Activated T-helper 17 cell treated with anti-CD3 and anti-CD28 coated beads, Interleukin-2, amount 50 U/mL, for 72 hours (primary cell): Measurements from ENCODE around the gene ALKBH7. TPM values are rescaled to one million over a fixed set of nuclear protein-coding genes. Genes with fewer than 3 reads are reported as not detected.

ENCODE experiments used
- ATAC-seq: fragments of 150-1000 bp; cut with Tn5 transposase; replicated peaks from 2 replicates; pipeline ENCODE4 v1.10.0; 2021; ENCODE audit warnings: mild to moderate bottlenecking, moderate library complexity
- H3K27ac Mint-ChIP-seq: one replicate; pipeline ENCODE4 v1.8.0; 2022; ENCODE audit warnings: mixed read lengths
- H3K27me3 Mint-ChIP-seq: one replicate; pipeline ENCODE4 v1.8.0; 2022; ENCODE audit warnings: mixed read lengths
- H3K36me3 Mint-ChIP-seq: one replicate; pipeline ENCODE4 v1.8.0; 2022; ENCODE audit warnings: low read depth, mild to moderate bottlenecking, mixed read lengths
- H3K4me1 Mint-ChIP-seq: one replicate; pipeline ENCODE4 v1.8.0; 2022; ENCODE audit warnings: mixed read lengths
- H3K4me3 Mint-ChIP-seq: one replicate; pipeline ENCODE4 v1.8.0; 2022; ENCODE audit warnings: mild to moderate bottlenecking, mixed read lengths
- H3K9me3 Mint-ChIP-seq: one replicate; pipeline ENCODE4 v1.8.0; 2022; ENCODE audit warnings: mixed read lengths
- total RNA-seq, 2 donors: library from RNA; stranded (reverse); gene quantifications; one replicate each; pipeline ENCODE4 v1.2.3, GENCODE V29; 2022

Gene ALKBH7
- total RNA-seq, 2 donors from 2014 or later = 41.1 to 69.7 TPM

GRCh38 chr19:6402058-6402457 is 29.5 kb downstream of the ALKBH7 start:
- no peaks in the 10 kb centered on the region for H3K9me3 Mint-ChIP-seq
- no peak for ATAC-seq
- no peaks in the 10 kb centered on the region for H3K4me1 Mint-ChIP-seq
- H3K27ac Mint-ChIP-seq = no peak overlapping the region
- H3K36me3 Mint-ChIP-seq = no peaks in the 10 kb centered on the region
- no peaks in the 10 kb centered on the region for H3K27me3 Mint-ChIP-seq
- no peak overlapping the region for H3K4me3 Mint-ChIP-seq

- Mint-ChIP-seq H3K4me3 (no peak overlapping the region), H3K36me3 (no peaks in the 10 kb centered on the region), H3K9me3 (no peaks in the 10 kb centered on the region), H3K27ac (no peak overlapping the region), H3K27me3 (no peaks in the 10 kb centered on the region), H3K4me1 (no peaks in the 10 kb centered on the region)
- no peak for ATAC-seq
Observed at GRCh38 chr19:6402837-6403608, 30.4 kb downstream of the ALKBH7 start.

GRCh38 chr19:6406401-6406800 is 33.8 kb downstream of the ALKBH7 start:
- ATAC-seq = no peak
- H3K27me3 Mint-ChIP-seq = no peaks in the 10 kb centered on the region

GRCh38 chr19:6409346-6409745 is 36.8 kb downstream of the ALKBH7 start:
- no peaks in the 10 kb centered on the region for H3K9me3 Mint-ChIP-seq
- no peak for ATAC-seq

More at GRCh38 chr19:6406401-6406800, 33.8 kb downstream of the ALKBH7 start:
- Mint-ChIP-seq H3K9me3 (no peaks in the 10 kb centered on the region), H3K4me3 (no peak overlapping the region), H3K4me1 (no peaks in the 10 kb centered on the region), H3K27ac (no peak overlapping the region), H3K36me3 (no peaks in the 10 kb centered on the region)

GRCh38 chr19:6412061-6412446 is 39.5 kb downstream of the ALKBH7 start:
- no peaks in the 10 kb centered on the region for H3K4me1 Mint-ChIP-seq
- H3K9me3 Mint-ChIP-seq = no peaks in the 10 kb centered on the region
- no peaks in the 10 kb centered on the region for H3K27me3 Mint-ChIP-seq
- H3K36me3 Mint-ChIP-seq = peaks cover 44% of the 10 kb centered on the region
- H3K27ac Mint-ChIP-seq = no peak overlapping the region
- ATAC-seq = peak; percentile 8
- no peak overlapping the region for H3K4me3 Mint-ChIP-seq

More at GRCh38 chr19:6409346-6409745, 36.8 kb downstream of the ALKBH7 start:
- H3K27ac Mint-ChIP-seq = no peak overlapping the region
- H3K27me3 Mint-ChIP-seq = no peaks in the 10 kb centered on the region
- H3K4me1 Mint-ChIP-seq = no peaks in the 10 kb centered on the region
- H3K4me3 Mint-ChIP-seq = no peak overlapping the region
- H3K36me3 Mint-ChIP-seq = peaks cover 18% of the 10 kb centered on the region

- no peaks in the 10 kb centered on the region for H3K4me1 Mint-ChIP-seq
- H3K36me3 Mint-ChIP-seq = peaks cover 49% of the 10 kb centered on the region
- H3K27ac Mint-ChIP-seq = no peak overlapping the region
- no peak overlapping the region for H3K4me3 Mint-ChIP-seq
- H3K9me3 Mint-ChIP-seq = no peaks in the 10 kb centered on the region
- ATAC-seq = peak; percentile 80
- H3K27me3 Mint-ChIP-seq = no peaks in the 10 kb centered on the region
Observed at GRCh38 chr19:6412447-6413091, 40.0 kb downstream of the ALKBH7 start.

GRCh38 chr19:6413291-6413690 is 40.7 kb downstream of the ALKBH7 start:
- Mint-ChIP-seq H3K27ac (no peak overlapping the region), H3K9me3 (no peaks in the 10 kb centered on the region), H3K27me3 (no peaks in the 10 kb centered on the region), H3K4me1 (no peaks in the 10 kb centered on the region), H3K4me3 (no peak overlapping the region), H3K36me3 (peaks cover 55% of the 10 kb centered on the region)
- no peak for ATAC-seq

GRCh38 chr19:6413721-6414643 is 41.4 kb downstream of the ALKBH7 start:
- no peaks in the 10 kb centered on the region for H3K4me1 Mint-ChIP-seq
- H3K36me3 Mint-ChIP-seq = peaks cover 62% of the 10 kb centered on the region
- no peak overlapping the region for H3K27ac Mint-ChIP-seq
- no peaks in the 10 kb centered on the region for H3K27me3 Mint-ChIP-seq
- ATAC-seq = no peak
- no peaks in the 10 kb centered on the region for H3K9me3 Mint-ChIP-seq
- H3K4me3 Mint-ChIP-seq = no peak overlapping the region

- no peak for ATAC-seq
- no peaks in the 10 kb centered on the region for H3K4me1 Mint-ChIP-seq
- peaks cover 72% of the 10 kb centered on the region for H3K36me3 Mint-ChIP-seq
- H3K9me3 Mint-ChIP-seq = no peaks in the 10 kb centered on the region
- no peak overlapping the region for H3K4me3 Mint-ChIP-seq
- H3K27me3 Mint-ChIP-seq = no peaks in the 10 kb centered on the region
- no peak overlapping the region for H3K27ac Mint-ChIP-seq
Observed at GRCh38 chr19:6414793-6415590, 42.4 kb downstream of the ALKBH7 start.

GRCh38 chr19:6415591-6416190 is 43.1 kb downstream of the ALKBH7 start:
- Mint-ChIP-seq H3K4me1 (no peaks in the 10 kb centered on the region), H3K36me3 (peaks cover 79% of the 10 kb centered on the region), H3K27me3 (no peaks in the 10 kb centered on the region), H3K4me3 (no peak overlapping the region), H3K9me3 (no peaks in the 10 kb centered on the region), H3K27ac (no peak overlapping the region)
- ATAC-seq = no peak

GRCh38 chr19:6416658-6417405 is 44.2 kb downstream of the ALKBH7 start:
- no peaks in the 10 kb centered on the region for H3K4me1 Mint-ChIP-seq
- no peaks in the 10 kb centered on the region for H3K27me3 Mint-ChIP-seq
- peaks cover 91% of the 10 kb centered on the region for H3K36me3 Mint-ChIP-seq
- no peak overlapping the region for H3K4me3 Mint-ChIP-seq
- no peaks in the 10 kb centered on the region for H3K9me3 Mint-ChIP-seq
- H3K27ac Mint-ChIP-seq = no peak overlapping the region
- no peak for ATAC-seq

GRCh38 chr19:6417713-6418561 is 45.3 kb downstream of the ALKBH7 start:
- Mint-ChIP-seq H3K27ac (no peak overlapping the region), H3K9me3 (no peaks in the 10 kb centered on the region), H3K4me1 (peaks cover 1% of the 10 kb centered on the region), H3K27me3 (no peaks in the 10 kb centered on the region), H3K36me3 (peaks cover 98% of the 10 kb centered on the region), H3K4me3 (no peak overlapping the region)
- no peak for ATAC-seq
